Activated T-cell treated with anti-CD3 and anti-CD28 coated beads, Interleukin-2, amount 50 U/mL, for 1 hour (primary cell): ENCODE measurements around the gene USP24.
A peak's percentile ranks its signal among the peaks of the same experiment; 100 is the strongest.
"Not testable (repeated sequence)": the region's sequence is repeated elsewhere in the genome, so short reads cannot be mapped to it uniquely, and the experiment has no call there.

Experiments
- DNase-seq: peaks from one replicate; pipeline ENCODE4 v3.0.0-alpha.2; 2020

Gene USP24

DNA sequence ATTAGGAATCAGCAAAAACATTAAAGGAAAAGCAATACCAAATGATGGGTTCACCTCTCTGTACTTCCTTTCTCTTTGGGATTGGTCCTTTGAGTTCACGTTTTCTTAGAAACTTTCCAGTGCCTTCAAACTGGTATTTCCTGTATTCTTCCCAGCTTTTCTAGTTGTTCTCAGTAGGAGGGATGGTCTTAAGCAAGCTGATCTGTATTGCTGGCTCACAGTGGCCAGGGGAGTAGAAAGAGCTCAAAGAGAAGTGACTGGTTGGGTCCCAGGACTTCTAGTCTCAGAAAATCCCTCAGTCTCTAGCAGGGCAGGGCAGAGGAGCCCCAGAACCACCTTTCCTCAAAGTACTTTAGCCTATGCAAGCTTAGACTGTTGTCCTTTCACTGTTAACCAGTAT lies 10.1 kb upstream of the USP24 start:
- DNase-seq: no peak

DNA sequence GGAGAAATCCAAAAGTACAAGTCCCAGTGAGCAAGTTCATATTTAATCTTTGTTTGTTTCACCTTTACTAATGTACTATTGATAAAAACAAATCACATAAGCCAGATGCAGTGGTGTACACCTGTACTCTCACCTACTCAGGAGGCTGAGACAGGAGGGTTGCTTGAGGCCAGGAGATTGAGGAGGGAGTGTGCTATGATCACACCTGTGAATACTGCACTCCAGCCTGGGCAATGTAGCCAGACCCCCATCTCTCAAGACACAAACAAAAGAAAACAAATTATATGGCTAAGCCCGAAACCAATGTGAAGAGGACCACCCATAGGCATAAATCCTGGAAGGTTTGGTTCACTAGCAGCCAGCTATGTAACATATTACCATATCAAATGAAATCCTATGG lies 9.6 kb upstream of the USP24 start:
- DNase-seq: no peak

DNA sequence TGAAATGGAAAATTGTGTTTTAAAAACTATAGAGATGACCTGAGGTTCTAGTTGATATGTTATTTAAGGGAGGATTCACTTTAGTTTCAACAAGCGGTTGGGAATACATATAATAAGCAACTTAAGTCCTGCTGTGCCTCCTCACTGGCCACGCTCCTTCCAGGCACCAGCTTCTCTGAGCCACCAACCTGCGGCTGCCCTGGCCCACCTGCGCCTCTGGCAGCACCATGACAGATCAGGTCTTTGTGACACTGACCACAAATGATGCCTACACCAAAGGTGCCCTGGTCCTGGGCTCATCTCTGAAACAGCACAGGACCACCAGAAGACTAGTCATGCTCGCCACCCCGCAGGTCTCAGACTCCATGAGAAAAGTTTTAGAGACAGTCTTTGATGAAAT lies 7.0 kb upstream of the USP24 start:
- DNase-seq: no peak

DNA sequence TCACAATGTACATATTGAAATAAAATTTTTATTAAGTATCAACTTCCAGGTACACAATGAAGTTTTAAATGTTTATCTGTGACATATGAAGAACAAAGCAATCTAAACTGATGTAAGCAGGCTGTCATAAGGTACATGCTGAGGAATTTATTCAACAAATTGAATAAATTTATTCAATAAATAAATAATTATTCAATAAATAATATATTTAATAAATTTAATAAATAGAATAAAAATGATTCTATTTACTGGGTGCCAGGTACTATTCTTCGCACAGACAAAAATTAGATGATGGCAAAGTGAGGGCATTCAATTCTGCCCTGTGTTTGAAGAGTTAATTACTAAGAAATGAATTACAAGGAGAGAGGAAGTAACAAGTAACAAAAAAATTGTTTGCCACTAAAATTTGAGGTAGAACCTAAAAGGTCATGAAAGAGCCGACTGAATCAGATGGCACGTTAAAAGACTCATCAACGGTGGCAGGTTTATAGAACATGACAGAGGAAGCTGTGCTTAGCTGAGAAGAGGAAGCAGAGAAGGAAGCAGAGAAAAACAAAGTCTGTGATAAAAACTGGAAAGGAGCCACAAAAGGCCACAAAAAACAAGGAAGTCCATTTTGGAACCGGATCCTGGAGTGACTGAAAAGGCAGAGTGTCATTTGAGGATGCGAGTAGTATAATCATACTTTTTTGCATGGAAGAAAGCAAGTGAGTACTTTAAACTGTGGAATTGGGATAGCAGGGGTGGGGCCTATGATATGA lies 2.2 kb upstream of the USP24 start:
- DNase-seq: no peak

DNA sequence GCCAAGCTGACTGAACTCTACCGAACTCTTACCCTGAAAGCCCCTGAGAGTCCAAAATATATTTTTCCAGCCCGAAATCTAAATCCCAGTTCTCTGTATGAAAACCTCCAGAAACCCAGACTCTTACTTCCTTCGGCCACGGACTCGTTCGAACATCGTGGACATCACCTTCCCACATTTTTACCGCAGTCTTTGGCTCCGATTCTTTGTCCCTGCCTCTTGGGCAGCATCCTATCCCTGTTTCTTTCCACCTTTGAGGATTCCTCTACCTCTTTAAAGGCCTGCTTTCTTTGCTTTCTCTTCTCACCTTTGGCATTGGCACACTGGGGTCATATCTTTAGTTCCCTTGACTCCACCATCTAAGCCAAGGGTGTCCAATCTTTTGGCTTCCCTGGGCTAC lies 932 bp upstream of the USP24 start:
- no peak for DNase-seq

DNA sequence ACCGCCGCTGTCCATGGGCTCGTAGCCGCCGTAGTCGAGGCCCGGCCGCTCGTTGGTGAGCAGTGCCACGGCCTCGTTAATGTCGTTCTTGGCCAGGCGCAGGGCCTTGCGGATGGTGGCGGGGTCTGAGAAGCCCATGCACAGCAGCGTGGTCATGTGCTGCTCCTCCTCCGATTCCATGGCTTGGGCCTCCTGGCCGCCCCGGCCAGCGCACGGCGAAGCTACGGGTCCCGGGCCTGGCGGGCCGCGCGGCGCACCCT lies 300 bp downstream of the USP24 start:
- no peak for DNase-seq

DNA sequence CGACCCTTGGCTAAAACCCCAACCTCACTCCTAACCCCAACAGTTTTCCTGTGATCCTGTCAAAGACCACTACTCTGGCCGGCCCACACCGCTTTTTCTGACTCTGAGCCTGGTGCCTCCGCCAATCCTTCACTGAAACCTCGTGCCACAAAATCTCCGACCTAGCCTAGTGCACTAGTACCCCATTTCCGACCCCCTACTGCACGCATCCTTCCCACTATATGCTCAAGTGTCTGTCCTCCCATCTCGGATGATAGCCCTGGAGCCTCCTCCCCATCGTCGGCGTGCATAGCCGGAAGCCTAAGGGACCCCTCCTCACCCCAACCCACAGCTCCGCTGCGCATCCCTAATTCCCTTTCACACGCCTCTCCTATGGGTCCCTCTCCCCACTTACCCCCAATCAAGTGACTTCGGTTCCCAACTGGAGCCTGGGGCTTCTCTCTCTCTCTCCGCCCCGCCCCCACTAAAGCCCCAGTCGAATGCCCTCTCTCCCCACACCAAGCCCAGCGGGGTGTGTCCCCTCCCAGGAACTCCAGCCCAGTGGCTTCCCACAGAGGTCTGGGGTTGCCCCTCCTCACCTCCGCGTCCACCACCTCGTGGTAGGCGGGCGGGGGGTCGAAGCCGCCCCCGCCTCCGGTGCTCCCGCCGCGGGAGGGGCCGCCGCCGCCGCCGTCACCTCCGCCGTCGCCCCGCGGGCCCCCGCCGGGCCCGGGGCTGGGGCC lies 791 bp downstream of the USP24 start:
- peak; percentile 49 for DNase-seq

DNA sequence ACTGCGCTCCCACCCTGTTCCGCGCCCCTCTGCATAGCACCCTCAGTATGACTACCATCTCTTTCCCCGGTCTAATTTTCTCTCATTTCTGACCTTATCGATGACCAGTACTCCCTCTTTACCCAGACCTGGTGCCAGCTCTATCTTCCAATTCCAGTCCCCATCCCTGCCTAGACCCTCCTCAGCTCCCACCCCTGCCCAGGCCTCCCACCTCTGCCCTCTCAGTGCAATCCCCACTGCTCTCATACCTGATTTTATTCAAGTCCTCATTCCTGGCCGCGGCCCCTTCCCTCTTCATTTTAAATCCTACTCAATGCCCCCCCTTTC lies 1.3 kb downstream of the USP24 start:
- DNase-seq: no peak

DNA sequence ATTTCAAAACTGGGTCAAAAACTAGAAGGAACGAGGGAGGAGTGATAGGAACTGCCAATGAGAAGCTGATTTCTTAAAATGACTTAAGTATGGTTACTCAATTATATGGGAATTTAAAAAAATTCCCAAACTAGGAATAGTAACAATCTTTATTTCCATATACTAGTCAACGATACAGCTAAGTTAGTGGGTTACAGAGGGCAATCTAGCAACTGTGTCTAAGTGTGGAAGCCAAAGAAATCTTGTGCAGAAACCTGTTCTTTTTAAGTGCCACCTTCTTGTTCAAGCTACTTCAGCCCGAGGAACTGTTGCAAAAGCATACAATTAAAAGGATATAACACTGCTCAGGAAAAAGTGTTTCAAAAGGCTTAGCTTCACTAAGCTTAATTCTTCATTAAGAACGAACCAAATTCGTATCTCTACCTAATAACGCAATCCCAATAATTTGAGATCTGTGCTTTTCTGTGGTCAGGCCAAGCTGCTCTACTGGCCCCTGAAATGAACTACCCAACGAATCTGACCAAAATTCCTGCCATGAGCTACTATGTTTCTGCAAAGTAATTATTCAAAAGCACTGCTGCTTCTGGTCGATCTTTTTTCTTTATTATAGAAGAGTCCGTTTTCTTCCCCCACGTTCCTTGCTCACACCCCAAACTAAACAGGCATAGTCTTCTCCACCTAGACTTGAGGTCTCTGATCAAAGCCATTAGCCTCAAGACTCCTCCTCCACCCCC lies 1.8 kb downstream of the USP24 start:
- no peak for DNase-seq

DNA sequence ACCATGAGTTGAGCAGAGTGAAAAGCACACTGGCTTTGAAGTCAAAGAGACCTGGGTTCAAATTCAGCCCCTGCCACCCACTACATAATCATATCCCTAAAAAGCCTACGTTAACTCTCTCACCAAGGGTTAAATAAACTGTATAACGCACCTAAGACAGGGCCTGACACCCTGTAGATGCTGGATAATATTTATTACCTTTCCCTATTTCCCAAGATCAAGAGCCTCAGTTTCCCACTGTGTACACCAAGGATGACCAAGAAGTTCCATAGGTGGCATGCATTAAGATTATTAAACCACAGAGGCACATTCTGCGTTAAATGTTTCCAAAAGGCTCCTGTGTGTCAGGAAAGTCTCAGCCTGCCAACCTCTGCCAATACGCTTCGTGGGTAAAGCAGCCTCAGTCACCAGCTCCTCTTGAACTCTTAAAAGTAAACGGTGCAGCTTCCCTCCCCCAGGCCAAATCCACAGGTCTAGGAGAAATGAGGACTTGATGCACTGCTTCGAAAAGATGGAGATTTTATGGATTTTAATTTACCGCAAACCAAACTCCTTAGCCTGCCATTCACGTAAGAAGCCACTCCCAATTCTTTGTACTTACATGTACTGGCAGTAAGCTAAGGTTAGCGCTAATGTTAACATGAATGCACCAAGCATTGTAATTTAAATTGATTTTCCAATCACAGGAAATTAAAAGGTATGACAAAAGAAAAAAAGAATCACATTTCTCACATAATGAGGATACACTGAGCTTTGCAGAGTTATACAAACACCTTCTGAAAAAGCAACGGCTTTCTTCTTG lies 2.6 kb downstream of the USP24 start:
- DNase-seq: no peak

DNA sequence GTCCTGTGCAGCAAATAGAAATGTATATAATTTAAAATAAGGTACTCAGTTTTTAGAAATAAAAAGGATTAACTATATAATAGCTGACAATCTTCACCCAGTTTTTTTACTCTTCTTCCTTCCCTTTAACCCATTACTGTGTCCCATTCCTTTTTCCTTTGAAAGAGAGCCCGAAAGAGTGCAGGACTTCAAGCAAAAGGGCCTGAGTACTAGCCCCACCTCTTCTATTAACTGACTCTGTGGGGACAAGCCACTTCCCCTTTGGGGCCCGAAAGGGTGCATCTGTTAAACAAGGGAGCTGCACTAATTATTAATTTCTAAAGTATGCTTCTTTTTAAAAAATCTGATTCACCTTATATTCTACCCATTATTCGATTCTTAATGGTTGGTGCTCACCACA lies 3.3 kb downstream of the USP24 start:
- no peak for DNase-seq

DNA sequence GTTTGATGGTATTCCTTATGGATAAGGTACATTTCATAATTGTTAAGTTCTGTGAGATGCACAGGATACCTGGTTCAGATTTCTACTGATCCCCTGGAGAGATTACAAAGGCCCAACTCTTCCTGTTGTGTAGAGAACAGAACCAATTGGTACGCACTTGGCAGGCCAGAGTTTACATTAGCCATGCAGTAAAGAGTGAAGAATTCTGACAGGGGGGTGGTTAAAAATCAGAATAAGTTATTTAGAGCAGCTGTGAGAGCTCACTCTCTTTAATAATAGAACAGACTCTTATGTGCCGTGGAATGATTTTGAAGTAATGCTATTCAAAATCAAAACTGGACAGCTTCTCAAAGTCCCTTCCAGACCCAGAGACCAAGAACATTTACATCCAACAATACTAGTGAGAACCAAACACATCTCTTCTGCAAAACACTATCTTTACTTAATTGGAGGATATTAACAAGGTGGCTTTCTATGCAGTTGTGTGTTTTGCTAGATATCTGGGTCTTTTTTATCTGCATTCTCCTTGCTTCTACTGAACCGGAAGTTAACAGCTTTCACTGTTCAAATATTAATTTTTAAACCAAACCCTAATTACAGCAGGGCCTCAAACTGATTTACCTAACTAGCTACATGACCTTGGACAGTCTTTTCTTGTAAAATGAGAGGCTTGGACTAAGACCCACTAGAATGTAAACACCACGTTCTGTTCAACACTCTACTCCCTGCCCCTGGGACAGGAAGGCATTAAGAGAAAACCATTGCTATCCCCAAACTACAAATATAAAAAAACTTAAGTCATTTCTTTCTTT lies 4.0 kb downstream of the USP24 start:
- DNase-seq: no peak

DNA sequence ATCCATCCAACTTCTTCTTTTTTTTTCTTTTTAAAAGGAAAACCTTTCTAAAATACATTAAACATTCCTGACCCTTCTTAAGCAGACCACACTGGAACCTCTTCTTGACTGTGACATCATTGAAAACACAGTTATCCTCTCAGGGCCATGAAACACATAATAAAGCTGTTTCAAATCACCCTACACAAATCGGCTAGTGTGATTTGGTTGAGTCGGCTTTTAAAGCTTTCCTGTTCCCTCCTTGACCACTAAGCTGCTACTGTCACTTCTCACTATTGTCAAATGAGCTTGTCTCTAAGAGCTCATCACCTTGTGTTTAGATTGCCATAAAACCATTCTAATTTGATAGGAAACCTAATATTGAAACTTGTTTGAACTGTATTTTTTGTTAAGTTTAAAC lies 5.9 kb downstream of the USP24 start:
- no peak for DNase-seq

DNA sequence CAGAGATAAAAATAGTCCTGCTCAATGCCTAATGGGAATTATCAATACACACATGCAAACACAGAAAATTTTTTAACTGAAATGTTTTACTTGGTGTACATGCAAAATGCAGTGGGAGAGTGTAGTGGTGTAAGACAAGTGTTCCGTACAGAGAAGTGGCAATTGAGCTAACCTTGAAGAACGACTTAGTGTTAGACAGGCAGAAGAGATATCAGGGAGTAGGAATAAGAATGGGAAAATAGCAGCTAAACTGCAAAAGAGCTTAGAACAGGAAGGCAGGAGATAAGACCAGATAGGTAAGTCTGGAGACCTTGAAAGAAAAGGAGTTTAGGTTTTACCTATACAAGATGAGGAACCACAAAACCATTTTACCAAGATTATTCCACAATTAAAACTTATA lies 9.0 kb downstream of the USP24 start:
- no peak for DNase-seq

DNA sequence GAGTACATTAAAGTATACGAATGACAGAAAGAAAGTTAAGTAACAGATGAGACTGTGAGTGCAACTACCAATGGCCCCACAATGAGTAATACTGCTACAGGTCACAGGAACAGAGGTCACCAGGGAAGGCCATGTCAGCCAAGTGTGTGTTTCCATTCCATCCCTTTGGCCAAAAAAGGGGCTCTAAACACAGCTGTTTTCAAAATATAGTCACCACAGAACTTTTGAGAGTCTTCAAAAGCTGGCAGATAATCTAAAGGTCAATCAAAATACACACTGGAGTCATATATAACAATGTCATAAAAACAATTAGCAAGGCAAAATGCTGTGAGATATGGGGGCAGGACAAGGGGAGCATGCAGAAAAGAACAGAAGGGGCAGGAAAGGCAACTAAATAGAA lies 10.2 kb downstream of the USP24 start:
- DNase-seq: no peak

DNA sequence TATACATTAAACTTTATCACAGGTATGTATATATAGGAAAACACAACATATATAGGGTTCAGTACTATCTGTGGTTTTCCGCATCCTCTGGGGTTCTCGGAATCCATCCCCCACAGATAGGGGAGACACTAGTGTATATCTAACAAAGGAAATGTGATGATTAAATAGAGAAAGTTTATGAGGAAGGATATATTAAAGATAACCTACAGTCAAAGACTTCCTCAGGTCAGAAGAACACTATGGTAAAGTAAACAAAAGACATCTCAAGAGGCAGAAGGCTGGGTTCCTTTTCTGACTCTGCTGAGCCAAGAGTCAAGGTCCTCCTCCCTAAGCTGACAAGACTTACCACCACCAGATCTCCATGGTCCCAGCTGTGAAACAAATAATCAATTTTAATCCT lies 12.1 kb downstream of the USP24 start:
- no peak for DNase-seq

DNA sequence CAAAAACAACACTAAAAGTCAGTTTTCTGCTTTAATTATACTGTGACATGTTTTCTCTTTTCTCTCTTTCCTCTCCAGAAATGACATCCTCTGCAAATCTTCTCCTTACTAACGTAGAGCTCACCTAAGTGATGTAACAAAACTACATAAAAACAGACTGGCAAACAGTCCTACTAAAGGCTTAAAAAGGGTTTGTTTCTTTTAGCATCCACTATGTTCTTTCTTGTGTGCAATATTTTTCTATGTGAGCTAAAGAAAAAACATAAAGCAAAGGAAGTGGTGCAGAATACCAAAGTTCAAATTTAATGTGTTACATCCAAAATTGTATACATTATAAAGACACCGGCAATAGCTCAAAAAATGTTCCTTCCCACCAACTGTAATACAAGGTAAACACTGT lies 14.5 kb downstream of the USP24 start:
- DNase-seq: no peak

DNA sequence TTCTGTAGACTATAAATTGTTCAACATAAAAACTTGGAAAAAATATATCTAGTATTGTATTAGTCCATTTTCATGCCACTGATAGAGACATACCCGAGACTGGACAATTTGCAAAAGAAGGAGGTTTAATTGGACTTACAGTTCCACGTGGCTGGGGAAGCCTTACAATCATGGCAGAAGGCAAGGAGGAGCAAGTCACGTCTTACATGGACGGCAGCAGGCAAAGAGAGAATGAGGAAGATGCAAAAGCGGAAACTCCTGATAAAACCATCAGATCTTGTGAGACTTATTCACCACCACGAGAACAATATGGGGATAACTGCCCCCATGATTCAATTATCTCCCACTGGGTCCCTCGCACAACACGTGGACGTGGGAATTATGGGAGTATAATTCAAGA lies 15.4 kb downstream of the USP24 start:
- DNase-seq: not testable (repeated sequence)

DNA sequence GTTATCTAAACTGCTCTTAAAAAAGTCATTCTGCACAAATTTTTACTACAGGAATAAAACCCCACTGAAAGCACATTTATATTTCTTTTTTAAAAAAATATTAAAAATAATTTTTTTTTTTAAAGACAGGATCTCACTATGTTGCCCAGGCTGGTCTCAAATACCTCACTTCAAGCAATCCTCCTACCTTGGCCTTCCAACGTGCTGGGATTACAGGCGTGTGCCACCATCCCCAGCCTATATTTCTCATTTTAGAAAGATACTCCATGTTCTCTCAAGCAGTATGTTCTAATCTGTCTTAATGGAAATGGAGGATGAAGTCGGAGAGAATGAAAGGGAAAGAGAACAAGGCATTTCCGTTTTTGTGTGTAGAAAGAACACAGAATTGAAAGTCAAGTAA lies 17.1 kb downstream of the USP24 start:
- DNase-seq: no peak

DNA sequence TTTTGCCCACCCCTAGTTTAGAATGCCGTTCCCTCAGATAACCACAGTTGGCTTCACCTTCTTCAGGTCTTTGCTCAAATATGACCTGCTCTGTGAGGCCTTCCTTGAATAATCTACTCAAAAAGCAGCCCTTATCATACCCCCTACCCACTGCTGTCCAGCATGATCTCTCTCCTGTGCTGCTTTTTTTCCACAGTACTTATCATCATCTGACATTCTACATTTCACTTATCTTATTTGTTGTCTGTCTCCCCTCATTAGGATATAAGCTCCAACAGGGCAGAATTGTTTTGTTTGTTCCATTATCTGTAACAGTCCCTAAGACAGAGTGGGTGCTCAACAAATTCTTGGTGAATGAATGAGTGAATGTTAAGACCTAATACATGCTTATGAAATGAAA lies 18.1 kb downstream of the USP24 start:
- DNase-seq: no peak

DNA sequence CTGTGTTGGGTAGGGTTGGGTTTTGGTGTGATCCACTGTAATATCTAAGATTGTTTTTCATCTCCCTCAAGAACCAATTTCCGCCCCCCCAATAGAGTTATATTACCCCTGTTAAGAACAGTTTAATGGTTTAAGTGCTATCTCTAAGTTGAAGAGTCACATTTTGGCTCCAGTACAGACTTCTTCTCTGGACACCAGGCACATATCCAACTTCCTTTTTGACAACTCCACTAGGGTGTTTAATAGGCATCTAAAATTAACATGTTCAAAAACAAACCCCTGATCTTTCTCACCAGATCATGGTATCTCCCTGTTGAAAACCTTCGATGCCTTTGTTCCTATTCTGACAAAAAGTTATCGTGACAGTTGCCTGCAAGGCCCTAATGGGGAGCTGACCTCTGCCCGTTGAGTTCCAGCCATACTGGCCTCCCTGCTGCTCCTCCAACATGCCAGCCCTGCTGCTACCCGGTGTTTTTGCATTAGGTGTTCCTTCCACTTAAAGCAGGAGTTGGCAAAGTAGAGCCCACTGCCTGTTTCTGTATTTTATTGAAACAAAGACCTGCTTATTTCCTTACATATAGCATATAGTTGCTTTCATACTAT lies 18.6 kb downstream of the USP24 start:
- DNase-seq: no peak

DNA sequence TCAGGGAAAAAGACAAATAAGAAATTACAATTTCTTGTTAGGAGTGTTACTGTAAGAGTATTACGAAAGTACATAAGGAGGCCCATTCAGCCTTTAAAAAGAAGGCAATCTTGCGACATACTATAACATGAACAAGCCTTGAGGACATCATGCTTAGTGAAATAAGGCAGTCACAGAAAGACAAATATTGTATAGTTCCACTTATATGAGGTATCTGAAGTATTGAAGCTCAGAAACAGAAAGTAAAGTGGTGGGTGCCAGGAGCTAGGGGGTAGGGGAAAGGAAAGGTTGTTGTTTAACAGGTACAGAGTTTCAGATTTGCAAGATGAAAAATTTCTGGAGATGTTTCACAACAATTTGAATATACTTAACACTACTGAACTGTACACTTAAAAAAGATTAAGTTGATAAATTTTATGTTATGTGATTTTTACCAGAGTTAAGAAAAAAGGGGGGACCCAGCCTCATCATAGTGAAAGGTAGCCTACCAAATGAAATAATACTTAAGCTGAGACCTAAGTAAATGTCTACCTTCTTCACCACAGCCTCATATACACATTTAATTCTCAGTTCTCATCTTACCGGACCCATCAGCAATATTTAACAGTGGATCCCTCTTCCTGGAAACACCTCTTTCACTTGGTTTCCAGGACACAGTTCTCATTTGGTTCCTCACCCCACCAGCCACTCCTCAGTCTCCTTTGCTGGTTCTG lies 19.5 kb downstream of the USP24 start:
- DNase-seq: no peak
